H9 (cell line): Measurements from ENCODE around the gene SYNE2. TPM values are rescaled to one million over a fixed set of nuclear protein-coding genes. Genes with fewer than 3 reads are reported as not detected.

ENCODE experiments used
- DNase-seq: peaks from one replicate; pipeline ENCODE4 v3.0.0-alpha.2; 2017
- H2AFZ ChIP-seq: one replicate; pipeline ENCODE4 v1.6.1; 2013; ENCODE audit warnings: mild to moderate bottlenecking, low read length, control low read depth, moderate library complexity
- H2AK5ac ChIP-seq: 2 replicates; pipeline ENCODE4 v1.6.1; 2013; ENCODE audit warnings: low read length, control low read depth, mixed read lengths; ENCODE audit not compliant: insufficient read length
- H2BK120ac ChIP-seq: one replicate; pipeline ENCODE4 v1.6.1; 2013; ENCODE audit warnings: low read depth, mild to moderate bottlenecking, low read length, control low read depth, inconsistent platforms; ENCODE audit not compliant: poor library complexity, severe bottlenecking
- H2BK12ac ChIP-seq: 2 replicates; pipeline ENCODE4 v1.6.1; 2013; ENCODE audit warnings: low read length, control low read depth, mixed read lengths, low read depth; ENCODE audit not compliant: insufficient read length
- H2BK15ac ChIP-seq: 2 replicates; pipeline ENCODE4 v1.6.1; 2013; ENCODE audit warnings: low read depth, low read length, control low read depth
- H2BK20ac ChIP-seq: one replicate; pipeline ENCODE4 v1.6.1; 2013; ENCODE audit warnings: low read depth, mild to moderate bottlenecking, low read length, control low read depth, inconsistent platforms; ENCODE audit not compliant: poor library complexity, severe bottlenecking
- H2BK5ac ChIP-seq: 2 replicates; pipeline ENCODE4 v1.6.1; 2013; ENCODE audit warnings: low read length, control low read depth, mixed read lengths; ENCODE audit not compliant: insufficient read length
- H3K14ac ChIP-seq: 2 replicates; pipeline ENCODE4 v1.6.1; 2013; ENCODE audit warnings: low read length, control low read depth; ENCODE audit not compliant: insufficient read depth
- H3K18ac ChIP-seq: 2 replicates; pipeline ENCODE4 v1.6.1; 2013; ENCODE audit warnings: low read depth, mild to moderate bottlenecking, mixed read lengths, low read length, control low read depth; ENCODE audit not compliant: insufficient read length
- H3K23ac ChIP-seq: 2 replicates; pipeline ENCODE4 v1.6.1; 2013; ENCODE audit warnings: low read length, control low read depth, mixed read lengths, low read depth; ENCODE audit not compliant: insufficient read length
- H3K23me2 ChIP-seq: 2 replicates; pipeline ENCODE4 v1.6.1; 2013; ENCODE audit warnings: low read depth, mild to moderate bottlenecking, mixed read lengths, low read length, control low read depth; ENCODE audit not compliant: insufficient read length, poor library complexity, severe bottlenecking
- H3K27ac ChIP-seq: 2 replicates; pipeline ENCODE4 v1.5.1; 2013; ENCODE audit warnings: low read length, control low read depth, mixed read lengths, low read depth; ENCODE audit not compliant: insufficient read length
- H3K27me3 ChIP-seq: 2 replicates; pipeline ENCODE4 v1.6.1; 2013; ENCODE audit warnings: low read length, control low read depth, inconsistent platforms; ENCODE audit not compliant: insufficient read depth
- H3K4ac ChIP-seq: 2 replicates; pipeline ENCODE4 v1.6.1; 2013; ENCODE audit warnings: low read depth, mild to moderate bottlenecking, control low read depth, inconsistent platforms, low read length, moderate library complexity
- H3K4me1 ChIP-seq: 2 replicates; pipeline ENCODE4 v1.6.1; 2013; ENCODE audit warnings: low read length, control low read depth, inconsistent platforms; ENCODE audit not compliant: insufficient read depth
- H3K4me2 ChIP-seq: 2 replicates; pipeline ENCODE4 v1.6.1; 2013; ENCODE audit warnings: low read length, control low read depth, mixed read lengths; ENCODE audit not compliant: insufficient read length, insufficient read depth
- H3K56ac ChIP-seq: 2 replicates; pipeline ENCODE4 v1.6.1; 2013; ENCODE audit warnings: low read depth, mild to moderate bottlenecking, mixed read lengths, low read length, control low read depth; ENCODE audit not compliant: insufficient read length
- H3K79me1 ChIP-seq: 2 replicates; pipeline ENCODE4 v1.6.1; 2013; ENCODE audit warnings: low read depth, mild to moderate bottlenecking, moderate library complexity, low read length, control low read depth, inconsistent platforms; ENCODE audit not compliant: insufficient read depth, poor library complexity, severe bottlenecking
- H3K79me2 ChIP-seq: 2 replicates; pipeline ENCODE4 v1.6.1; 2013; ENCODE audit warnings: low read length, control low read depth, inconsistent platforms; ENCODE audit not compliant: insufficient read depth
- H3K9ac ChIP-seq: 2 replicates; pipeline ENCODE4 v1.6.1; 2013; ENCODE audit warnings: low read length, control low read depth, mixed read lengths; ENCODE audit not compliant: insufficient read length; ENCODE audit errors: extremely low read depth
- H3K9me3 ChIP-seq: one replicate; pipeline ENCODE4 v1.6.1; 2013; ENCODE audit warnings: low read depth, low read length, inconsistent platforms; ENCODE audit not compliant: control insufficient read depth
- H3T11ph ChIP-seq: one replicate; pipeline ENCODE4 v1.6.1; 2013; ENCODE audit warnings: mild to moderate bottlenecking, low read length, control low read depth, inconsistent platforms
- H4K20me1 ChIP-seq: one replicate; pipeline ENCODE4 v1.6.1; 2013; ENCODE audit not compliant: control insufficient read depth, insufficient read length, insufficient read depth
- H4K5ac ChIP-seq: 2 replicates; pipeline ENCODE4 v1.6.1; 2013; ENCODE audit warnings: low read depth, mild to moderate bottlenecking, mixed read lengths, low read length, control low read depth; ENCODE audit not compliant: insufficient read length
- H4K8ac ChIP-seq: replicated peaks from 2 replicates; pipeline ENCODE4 v1.6.1; 2013; ENCODE audit warnings: low read length, control low read depth, mixed read lengths, low read depth; ENCODE audit not compliant: insufficient read length
- H4K91ac ChIP-seq: 2 replicates; pipeline ENCODE4 v1.6.1; 2013; ENCODE audit warnings: low read depth, mild to moderate bottlenecking, moderate library complexity, mixed read lengths, low read length, control low read depth; ENCODE audit not compliant: insufficient read length
- H3K27ac Mint-ChIP-seq, 3 experiments: 2 replicates in 2 of 3; 3 replicates in 1 of 3; pipeline ENCODE4 v1.8.0; 2020 to 2021; ENCODE audit warnings: mixed read lengths in 3 of 3, mild to moderate bottlenecking in 1 of 3, moderate library complexity in 1 of 3
- H3K27me3 Mint-ChIP-seq: 2 replicates; pipeline ENCODE4 v1.8.0; 2021; ENCODE audit warnings: low read depth, mild to moderate bottlenecking, moderate library complexity, mixed read lengths
- H3K36me3 Mint-ChIP-seq, 3 experiments: 2 replicates in 2 of 3; 3 replicates in 1 of 3; pipeline ENCODE4 v1.8.0; 2020 to 2021; ENCODE audit warnings: low read depth in 3 of 3, mixed read lengths in 3 of 3; ENCODE audit not compliant: insufficient read depth in 1 of 3
- H3K4me1 Mint-ChIP-seq, 2 experiments: 2 replicates each; pipeline ENCODE4 v1.8.0; 2020; ENCODE audit warnings: mixed read lengths in 2 of 2
- H3K4me3 Mint-ChIP-seq, 2 experiments: 2 replicates in 1 of 2; 3 replicates in 1 of 2; pipeline ENCODE4 v1.8.0; 2020 to 2021; ENCODE audit warnings: mild to moderate bottlenecking in 2 of 2, mixed read lengths in 2 of 2, moderate library complexity in 1 of 2
- H3K9me3 Mint-ChIP-seq, 2 experiments: 2 replicates in 1 of 2; 3 replicates in 1 of 2; pipeline ENCODE4 v1.8.0; 2020; ENCODE audit warnings: mild to moderate bottlenecking in 2 of 2, mixed read lengths in 2 of 2, moderate library complexity in 1 of 2
- CTCF ChIP-seq: fragments of 200-600 bp; sonication (generic); conservative IDR thresholded peaks from 3 replicates; pipeline ENCODE4 v1.8.0; 2021; ENCODE audit warnings: antibody characterized with exemption, mild to moderate bottlenecking
- WGBS: extraction: QIAGEN DNeasy Blood & Tissue Kit; methylation state at CpG from one replicate; pipeline ENCODE4 v1.1.7; 2013; ENCODE audit warnings: missing lambda C conversion rate, low lambda C conversion rate, mixed read lengths; ENCODE audit not compliant: insufficient read length; ENCODE audit errors: extremely low coverage; 5-methylcytosine and 5-hydroxymethylcytosine counted together
- total RNA-seq: library from RNA; stranded (reverse); gene quantifications from 2 replicates; pipeline ENCODE4 v1.2.1, GENCODE V29; 2021

SYNE2 gene
- total RNA-seq, 1 experiment from 2014 or later: 43.3 TPM

GRCh38 chr14:64080452-64080851 lies 227.6 kb downstream of the SYNE2 start:
- no peak overlapping the region for H2BK5ac ChIP-seq
- H3K36me3 Mint-ChIP-seq: peaks cover 12 to 34% (median 17%) of the 10 kb centered on the region in 3 experiments; a peak in 6 of 7 replicates
- no peaks in the 10 kb centered on the region for H3K23me2 ChIP-seq
- no peak overlapping the region for H3K4me2 ChIP-seq
- H4K8ac ChIP-seq: no peak overlapping the region
- H3K23ac ChIP-seq: no peak overlapping the region
- H2BK15ac ChIP-seq: no peak overlapping the region
- H2AK5ac ChIP-seq: no peak overlapping the region
- no peak overlapping the region for H3K56ac ChIP-seq
- H3K4me3 Mint-ChIP-seq: no peak overlapping the region
- no peak overlapping the region for H3T11ph ChIP-seq
- no peaks in the 10 kb centered on the region for H3K79me2 ChIP-seq
- no peak for TF ChIP-seq CTCF
- H4K20me1 ChIP-seq: no peaks in the 10 kb centered on the region
- H3K27me3 ChIP-seq: no peaks in the 10 kb centered on the region
- H3K14ac ChIP-seq: no peak overlapping the region
- no peak overlapping the region for H3K27ac ChIP-seq
- no peak overlapping the region for H2BK12ac ChIP-seq
- H2AFZ ChIP-seq: no peak overlapping the region
- no peak overlapping the region for H4K91ac ChIP-seq
- no CpG with 5 or more reads among the region's 2 CpGs for WGBS
- no peaks in the 10 kb centered on the region for H3K9me3 Mint-ChIP-seq
- no peaks in the 10 kb centered on the region for H3K27me3 Mint-ChIP-seq
- H3K9ac ChIP-seq: no peak overlapping the region
- H2BK20ac ChIP-seq: no peak overlapping the region
- H3K79me1 ChIP-seq: no peaks in the 10 kb centered on the region
- peaks cover 5 to 6% of the 10 kb centered on the region in 2 experiments for H3K4me1 Mint-ChIP-seq
- H3K27ac Mint-ChIP-seq: no peak overlapping the region
- H4K5ac ChIP-seq: no peak overlapping the region
- no peaks in the 10 kb centered on the region; the same call in 1 of the 2 replicates for H3K4me1 ChIP-seq
- H3K4ac ChIP-seq: no peak overlapping the region
- no peak for DNase-seq
- no peak overlapping the region for H3K18ac ChIP-seq
- H2BK120ac ChIP-seq: no peak overlapping the region
- no peaks in the 10 kb centered on the region for H3K9me3 ChIP-seq
